Duodenal mucosa (tissue), 2 donors: ENCODE measurements around the gene MB.

Experiments used
- H3K27ac ChIP-seq: one replicate; pipeline ENCODE4 v1.7.0; 2013; ENCODE audit warnings: low read depth, low read length
- H3K27me3 ChIP-seq, 2 donors: one replicate each; pipeline ENCODE4 v1.7.0; 2013; ENCODE audit warnings: low read length in 2 of 2, control low read depth in 1 of 2; ENCODE audit not compliant: insufficient read depth in 2 of 2, control insufficient read depth in 1 of 2
- H3K36me3 ChIP-seq, 2 donors: one replicate each; pipeline ENCODE4 v1.7.0; 2013; ENCODE audit warnings: low read length in 2 of 2, control low read depth in 1 of 2; ENCODE audit not compliant: insufficient read depth in 2 of 2, control insufficient read depth in 1 of 2
- H3K4me1 ChIP-seq, 2 donors: one replicate each; pipeline ENCODE4 v1.7.0; 2013; ENCODE audit warnings: low read length in 2 of 2, control low read depth in 1 of 2; ENCODE audit not compliant: insufficient read depth in 2 of 2, control insufficient read depth in 1 of 2
- H3K4me3 ChIP-seq, 2 donors: one replicate each; pipeline ENCODE4 v1.7.0; 2013; ENCODE audit warnings: low read length in 2 of 2, low read depth in 1 of 2
- H3K9ac ChIP-seq, 2 donors: one replicate each; pipeline ENCODE4 v1.7.0; 2013; ENCODE audit warnings: low read length in 2 of 2, low read depth in 1 of 2
- H3K9me3 ChIP-seq, 2 donors: one replicate each; pipeline ENCODE4 v1.7.0; 2013; ENCODE audit warnings: low read length in 2 of 2, control low read depth in 1 of 2; ENCODE audit not compliant: control insufficient read depth in 1 of 2

Gene MB

GRCh38 chr22:35567351-35568141 lies 49.6 kb downstream of the MB start:
- Histone ChIP-seq H3K36me3 (no peaks in the 10 kb centered on the region), H3K9me3 (no peaks in the 10 kb centered on the region), H3K4me3 (no peak overlapping the region), H3K4me1 (peaks cover 0 to 6% of the 10 kb centered on the region in 2 donors), H3K9ac (no peak overlapping the region), H3K27me3 (peaks cover 0 to 4% of the 10 kb centered on the region in 2 donors), H3K27ac (no peak overlapping the region)

GRCh38 chr22:35564975-35565867 lies 51.9 kb downstream of the MB start:
- Histone ChIP-seq H3K36me3 (no peaks in the 10 kb centered on the region), H3K27me3 (peaks cover 0 to 4% of the 10 kb centered on the region in 2 donors), H3K27ac (no peak overlapping the region), H3K9ac (no peak overlapping the region), H3K9me3 (no peaks in the 10 kb centered on the region), H3K4me1 (peaks cover 0 to 6% of the 10 kb centered on the region in 2 donors), H3K4me3 (no peak overlapping the region)

GRCh38 chr22:35563211-35563610 lies 53.9 kb downstream of the MB start:
- Histone ChIP-seq H3K27ac (no peak overlapping the region), H3K9me3 (no peaks in the 10 kb centered on the region), H3K4me3 (no peak overlapping the region), H3K4me1 (peaks cover 0 to 6% of the 10 kb centered on the region in 2 donors), H3K27me3 (peaks cover 1 to 3% of the 10 kb centered on the region in 2 donors), H3K36me3 (no peaks in the 10 kb centered on the region), H3K9ac (no peak overlapping the region)

- H3K27ac ChIP-seq = no peak overlapping the region
- no peak overlapping the region for H3K4me3 ChIP-seq
- H3K36me3 ChIP-seq = no peaks in the 10 kb centered on the region
- H3K4me1 ChIP-seq = peaks cover 0 to 6% of the 10 kb centered on the region in 2 donors
- H3K9ac ChIP-seq = no peak overlapping the region
- H3K9me3 ChIP-seq = no peaks in the 10 kb centered on the region
- peaks cover 2 to 3% of the 10 kb centered on the region in 2 donors for H3K27me3 ChIP-seq
These were observed 55.2 kb downstream of the MB start for GRCh38 chr22:35561796-35562526.

DNA sequence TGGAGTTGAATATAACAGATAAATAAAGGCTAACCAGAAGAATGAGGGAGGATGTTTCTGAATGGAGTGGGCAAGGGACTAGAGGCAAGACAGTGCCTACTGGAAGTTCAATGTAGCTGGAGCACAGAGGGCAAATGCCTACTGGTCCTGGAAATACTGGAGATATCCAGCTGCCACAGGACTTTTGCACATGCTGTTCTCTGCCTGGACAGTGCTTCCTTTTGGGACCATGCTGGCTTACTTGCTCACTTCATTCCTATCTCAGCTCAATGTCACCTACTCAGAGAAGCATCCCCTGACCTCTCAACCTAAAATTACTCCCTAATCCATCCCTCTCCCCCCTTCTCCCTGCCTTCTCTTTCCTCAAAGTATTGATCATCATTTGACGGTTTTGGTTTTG lies 56.3 kb downstream of the MB start:
- Histone ChIP-seq H3K36me3 (no peaks in the 10 kb centered on the region), H3K4me1 (peaks cover 0 to 6% of the 10 kb centered on the region in 2 donors), H3K4me3 (no peak overlapping the region), H3K27me3 (peaks cover 2 to 7% of the 10 kb centered on the region in 2 donors), H3K9ac (no peak overlapping the region), H3K9me3 (no peaks in the 10 kb centered on the region), H3K27ac (no peak overlapping the region)

DNA sequence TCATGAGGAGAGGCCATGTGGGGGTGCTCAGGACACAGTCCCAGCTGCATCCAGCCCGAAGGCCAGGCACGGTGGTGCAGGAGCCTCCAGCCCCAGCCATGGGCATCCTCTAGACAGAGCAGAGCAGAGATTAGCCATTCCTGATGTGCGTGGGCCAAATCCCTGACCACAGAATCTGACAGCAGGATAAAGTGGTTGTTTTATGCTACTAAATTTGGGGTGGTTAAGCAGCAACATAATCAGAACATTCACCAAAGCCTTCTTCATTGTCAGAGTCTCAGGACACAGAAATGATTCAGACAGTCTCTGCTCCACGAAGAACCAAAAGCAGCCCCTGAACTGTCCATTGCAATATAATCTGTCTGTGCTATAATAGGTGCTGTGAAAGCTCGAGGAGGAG lies 56.8 kb downstream of the MB start:
- no peaks in the 10 kb centered on the region for H3K36me3 ChIP-seq

GRCh38 chr22:35559354-35560005 lies 57.6 kb downstream of the MB start:
- H3K27me3 ChIP-seq = peaks cover 6 to 7% of the 10 kb centered on the region in 2 donors
- H3K4me3 ChIP-seq = no peak overlapping the region
- no peaks in the 10 kb centered on the region for H3K36me3 ChIP-seq
- no peaks in the 10 kb centered on the region for H3K4me1 ChIP-seq
- H3K9ac ChIP-seq = no peak overlapping the region
- no peaks in the 10 kb centered on the region for H3K9me3 ChIP-seq
- no peak overlapping the region for H3K27ac ChIP-seq

More for the DNA sequence above, 56.8 kb downstream of the MB start:
- H3K4me3 ChIP-seq = no peak overlapping the region
- H3K9me3 ChIP-seq = no peaks in the 10 kb centered on the region
- no peak overlapping the region for H3K9ac ChIP-seq
- H3K27ac ChIP-seq = no peak overlapping the region
- peaks cover 0 to 6% of the 10 kb centered on the region in 2 donors for H3K4me1 ChIP-seq
- H3K27me3 ChIP-seq = peaks cover 2 to 7% of the 10 kb centered on the region in 2 donors

DNA sequence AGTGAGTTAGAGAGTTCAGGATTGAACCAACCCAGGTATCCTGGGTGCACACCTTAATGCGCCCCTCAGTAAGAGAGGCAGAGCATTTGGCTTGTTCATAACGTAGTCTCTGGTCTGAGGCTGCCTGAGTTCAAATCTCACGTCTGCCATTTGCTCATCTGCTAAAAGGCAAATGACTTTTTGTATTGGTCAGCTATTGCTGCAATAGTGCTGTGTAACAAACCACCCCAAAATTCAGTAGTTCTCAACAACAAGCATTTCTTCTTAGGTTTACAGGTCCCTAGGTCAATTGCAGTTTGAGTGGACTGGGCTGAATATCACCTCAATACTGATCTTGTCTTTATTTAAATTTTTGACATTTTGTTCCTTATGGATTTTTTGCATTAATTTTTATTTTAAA lies 58.4 kb downstream of the MB start:
- H3K27me3 ChIP-seq = peaks cover 7% of the 10 kb centered on the region in 2 donors
- no peaks in the 10 kb centered on the region for H3K4me1 ChIP-seq
- no peak overlapping the region for H3K9ac ChIP-seq
- no peak overlapping the region for H3K4me3 ChIP-seq
- H3K27ac ChIP-seq = no peak overlapping the region
- no peaks in the 10 kb centered on the region for H3K36me3 ChIP-seq
- no peaks in the 10 kb centered on the region for H3K9me3 ChIP-seq

GRCh38 chr22:35558031-35558430 lies 59.1 kb downstream of the MB start:
- no peak overlapping the region for H3K4me3 ChIP-seq
- H3K9me3 ChIP-seq = no peaks in the 10 kb centered on the region
- H3K27ac ChIP-seq = no peak overlapping the region
- H3K27me3 ChIP-seq = peaks cover 10 to 11% of the 10 kb centered on the region in 2 donors
- no peaks in the 10 kb centered on the region for H3K4me1 ChIP-seq
- H3K9ac ChIP-seq = no peak overlapping the region
- H3K36me3 ChIP-seq = no peaks in the 10 kb centered on the region
